Vagina (tissue), 2 donors: Measurements from ENCODE around the gene BORCS6. TPM values are rescaled to one million over a fixed set of nuclear protein-coding genes. Genes with fewer than 3 reads are reported as not detected.

Experiments used
- DNase-seq, 2 donors: peaks; one replicate each; pipeline ENCODE4 v3.0.0-alpha.2; 2017; ENCODE audit errors: extremely low spot score in 2 of 2
- H3K27ac ChIP-seq: fragments of 200-600 bp; sonication (generic); one replicate; pipeline ENCODE4 v1.5.1; 2019
- H3K27me3 ChIP-seq: fragments of 200-600 bp; sonication (generic); one replicate; pipeline ENCODE4 v1.5.1; 2019
- H3K36me3 ChIP-seq, 2 donors: fragments of 200-600 bp; sonication (generic); one replicate each; pipeline ENCODE4 v1.5.1; 2017 to 2019
- H3K4me1 ChIP-seq: fragments of 200-600 bp; sonication (generic); one replicate; pipeline ENCODE4 v1.5.1; 2019
- H3K4me3 ChIP-seq, 2 donors: fragments of 200-600 bp; sonication (generic); 1 replicate in 1 of 2; 2 replicates in 1 of 2; pipeline ENCODE4 v1.5.1; 2016 to 2019
- H3K9me3 ChIP-seq: fragments of 200-600 bp; sonication (generic); one replicate; pipeline ENCODE4 v1.5.1; 2019
- POLR2A ChIP-seq, 2 donors: fragments of 450-650 bp; IDR thresholded peaks; one replicate each; pipeline ENCODE4 v1.6.1; 2017; ENCODE audit warnings: antibody characterized with exemption in 2 of 2, mild to moderate bottlenecking in 2 of 2, moderate library complexity in 2 of 2
- POLR2AphosphoS5 ChIP-seq, 2 donors: sonication (generic); formaldehyde crosslinking; IDR thresholded peaks; one replicate each; pipeline ENCODE4 v1.9.0; 2017; ENCODE audit warnings: antibody characterized with exemption in 2 of 2, mild to moderate bottlenecking in 2 of 2, low read depth in 1 of 2; ENCODE audit not compliant: insufficient read depth in 1 of 2
- intact Hi-C: fragments of 100-400 bp; cut with DNase I; formaldehyde crosslinking; loops from one replicate; pipeline ENCODE4 v1.15.1; 2023
- total RNA-seq: library from RNA; depleted of rRNA; stranded (reverse); fragments of >200 nt; gene quantifications from one replicate; pipeline ENCODE4 v1.2.3, GENCODE V29; 2016
- TF ChIP-seq, protein P1 (sequence below), 3 experiments: fragments of 450-650 bp in 2 of 3; fragments of 200-600 bp in 1 of 3; sonication (generic) in 1 of 3; IDR thresholded peaks; one replicate each; pipeline ENCODE4 v1.5.1; 2017 to 2019; ENCODE audit warnings: antibody characterized with exemption in 3 of 3, mild to moderate bottlenecking in 2 of 3, moderate library complexity in 2 of 3

BORCS6 gene
- total RNA-seq, 1 donor from 2014 or later: 9.6 TPM

DNA sequence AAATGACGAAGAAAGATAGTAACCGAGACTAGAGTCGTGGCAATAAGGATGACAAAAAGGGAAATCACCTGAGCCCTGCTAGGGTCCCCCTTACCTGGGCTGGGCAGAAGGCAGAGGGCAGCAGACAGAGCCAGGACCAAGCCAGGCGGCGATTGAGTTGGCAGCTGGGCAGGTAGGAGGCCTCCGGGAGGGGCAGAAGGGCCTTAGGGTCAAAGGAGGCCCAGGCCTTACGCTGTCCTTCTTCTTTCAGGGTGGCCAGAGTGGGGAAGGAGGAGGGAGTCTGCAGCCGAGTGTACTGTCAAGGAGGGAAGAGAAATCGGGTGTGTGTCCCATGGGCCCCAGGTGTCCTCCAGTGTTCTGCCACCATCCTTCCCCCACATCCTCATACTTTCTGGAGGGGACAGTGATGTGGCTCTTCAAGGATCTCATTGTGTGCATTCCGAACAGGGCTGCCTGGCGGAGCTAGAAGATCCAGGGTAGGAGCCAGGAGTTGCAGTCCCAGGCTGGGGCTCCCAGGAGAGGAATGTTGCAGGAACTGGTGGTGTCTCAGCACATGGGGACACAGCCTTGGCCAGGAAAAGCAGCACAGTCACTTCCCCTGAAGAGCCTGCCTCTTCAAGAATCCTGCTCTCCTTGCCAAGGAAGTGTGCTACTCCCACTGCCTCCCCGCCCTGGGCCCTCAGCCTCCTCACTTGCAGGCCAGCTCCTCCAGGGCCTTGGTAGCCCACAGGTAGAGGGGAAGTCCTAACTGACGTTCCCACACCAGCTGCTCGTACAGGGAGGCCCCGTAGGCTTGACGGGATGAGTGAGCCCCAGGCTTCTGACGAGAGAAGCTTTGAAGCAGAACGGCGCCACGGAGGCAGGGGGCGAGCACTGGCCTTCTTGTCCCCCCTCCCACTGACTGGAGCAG lies 44.6 kb upstream of the BORCS6 start:
- H3K4me3 ChIP-seq: no peak overlapping the region
- no peak for DNase-seq
- no peaks in the 10 kb centered on the region for H3K4me1 ChIP-seq
- peaks cover 0 to 92% of the 10 kb centered on the region in 2 donors for H3K36me3 ChIP-seq
- H3K9me3 ChIP-seq: no peaks in the 10 kb centered on the region
- no peak overlapping the region for H3K27ac ChIP-seq
- H3K27me3 ChIP-seq: no peaks in the 10 kb centered on the region
- TF ChIP-seq POLR2AphosphoS5 (IDR thresholded peaks at IDR 0.05; ENCODE audit: insufficient read depth in 1 of 2, low read depth in 1 of 2) (no peak), POLR2A (IDR thresholded peaks at IDR 0.05) (no peak)
- TF ChIP-seq, protein P1, sequence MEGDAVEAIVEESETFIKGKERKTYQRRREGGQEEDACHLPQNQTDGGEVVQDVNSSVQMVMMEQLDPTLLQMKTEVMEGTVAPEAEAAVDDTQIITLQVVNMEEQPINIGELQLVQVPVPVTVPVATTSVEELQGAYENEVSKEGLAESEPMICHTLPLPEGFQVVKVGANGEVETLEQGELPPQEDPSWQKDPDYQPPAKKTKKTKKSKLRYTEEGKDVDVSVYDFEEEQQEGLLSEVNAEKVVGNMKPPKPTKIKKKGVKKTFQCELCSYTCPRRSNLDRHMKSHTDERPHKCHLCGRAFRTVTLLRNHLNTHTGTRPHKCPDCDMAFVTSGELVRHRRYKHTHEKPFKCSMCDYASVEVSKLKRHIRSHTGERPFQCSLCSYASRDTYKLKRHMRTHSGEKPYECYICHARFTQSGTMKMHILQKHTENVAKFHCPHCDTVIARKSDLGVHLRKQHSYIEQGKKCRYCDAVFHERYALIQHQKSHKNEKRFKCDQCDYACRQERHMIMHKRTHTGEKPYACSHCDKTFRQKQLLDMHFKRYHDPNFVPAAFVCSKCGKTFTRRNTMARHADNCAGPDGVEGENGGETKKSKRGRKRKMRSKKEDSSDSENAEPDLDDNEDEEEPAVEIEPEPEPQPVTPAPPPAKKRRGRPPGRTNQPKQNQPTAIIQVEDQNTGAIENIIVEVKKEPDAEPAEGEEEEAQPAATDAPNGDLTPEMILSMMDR (IDR thresholded peaks at IDR 0.05): no peak
- intact Hi-C loops: no loop called here

DNA sequence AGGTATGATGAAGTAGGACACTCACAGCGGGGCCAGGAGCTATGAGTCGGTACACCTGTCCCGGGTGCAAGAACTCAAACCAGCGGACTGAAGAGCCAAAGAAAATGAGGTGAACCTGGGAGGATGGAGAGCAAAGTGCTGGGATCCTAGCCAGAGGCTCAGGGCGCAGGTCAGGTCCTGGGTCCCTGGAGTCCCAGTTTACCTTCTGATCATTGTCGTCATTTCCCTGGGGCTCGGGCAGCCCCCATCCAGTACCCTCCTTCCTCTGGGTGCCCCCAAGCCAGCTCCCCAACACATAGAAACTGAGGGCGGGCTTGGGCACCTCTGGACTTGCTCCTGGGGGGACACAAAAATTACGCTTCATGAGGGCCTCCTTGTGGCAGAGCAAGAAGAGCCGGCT lies 41.7 kb upstream of the BORCS6 start:
- Histone ChIP-seq H3K27me3 (no peaks in the 10 kb centered on the region), H3K9me3 (no peaks in the 10 kb centered on the region), H3K27ac (no peak overlapping the region), H3K36me3 (peaks cover 0 to 90% of the 10 kb centered on the region in 2 donors), H3K4me3 (no peak overlapping the region), H3K4me1 (peaks cover 8% of the 10 kb centered on the region)
- intact Hi-C loops: no loop called here
- no peak for TF ChIP-seq POLR2A (IDR thresholded peaks at IDR 0.05)
- TF ChIP-seq POLR2AphosphoS5 (IDR thresholded peaks at IDR 0.05; ENCODE audit: insufficient read depth in 1 of 2, low read depth in 1 of 2): no peak
- TF ChIP-seq, protein P1 (IDR thresholded peaks at IDR 0.05): no peak
- DNase-seq: no peak

DNA sequence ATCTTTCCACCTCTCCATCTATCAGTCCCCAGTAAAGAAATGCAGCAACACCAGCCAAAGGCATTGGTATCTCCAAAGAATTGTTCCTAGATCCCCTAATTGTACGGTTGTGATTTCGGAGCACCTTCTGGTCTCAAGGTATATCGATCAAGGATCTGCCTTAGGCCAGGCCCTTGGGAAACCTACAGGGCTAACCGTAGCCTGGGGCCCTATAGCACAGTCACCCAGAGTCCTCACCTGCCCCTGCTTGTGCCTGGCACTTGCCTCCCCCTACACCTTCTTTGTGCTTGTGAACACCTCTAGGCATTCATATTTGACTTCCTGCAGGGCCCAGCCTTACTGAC lies 37.2 kb upstream of the BORCS6 start:
- TF ChIP-seq POLR2A (IDR thresholded peaks at IDR 0.05) (no peak), POLR2AphosphoS5 (IDR thresholded peaks at IDR 0.05; ENCODE audit: insufficient read depth in 1 of 2, low read depth in 1 of 2) (no peak)
- TF ChIP-seq, protein P1 (IDR thresholded peaks at IDR 0.05): no peak
- H3K36me3 ChIP-seq: peaks cover 0 to 45% of the 10 kb centered on the region in 2 donors
- H3K27ac ChIP-seq: peak overlapping the region; percentile 74
- H3K4me3 ChIP-seq: peak overlapping the region; percentile 21 to 35
- peaks cover 24% of the 10 kb centered on the region for H3K4me1 ChIP-seq
- no peak for DNase-seq
- no peaks in the 10 kb centered on the region for H3K27me3 ChIP-seq
- intact Hi-C loops: no loop called here
- no peaks in the 10 kb centered on the region for H3K9me3 ChIP-seq

DNA sequence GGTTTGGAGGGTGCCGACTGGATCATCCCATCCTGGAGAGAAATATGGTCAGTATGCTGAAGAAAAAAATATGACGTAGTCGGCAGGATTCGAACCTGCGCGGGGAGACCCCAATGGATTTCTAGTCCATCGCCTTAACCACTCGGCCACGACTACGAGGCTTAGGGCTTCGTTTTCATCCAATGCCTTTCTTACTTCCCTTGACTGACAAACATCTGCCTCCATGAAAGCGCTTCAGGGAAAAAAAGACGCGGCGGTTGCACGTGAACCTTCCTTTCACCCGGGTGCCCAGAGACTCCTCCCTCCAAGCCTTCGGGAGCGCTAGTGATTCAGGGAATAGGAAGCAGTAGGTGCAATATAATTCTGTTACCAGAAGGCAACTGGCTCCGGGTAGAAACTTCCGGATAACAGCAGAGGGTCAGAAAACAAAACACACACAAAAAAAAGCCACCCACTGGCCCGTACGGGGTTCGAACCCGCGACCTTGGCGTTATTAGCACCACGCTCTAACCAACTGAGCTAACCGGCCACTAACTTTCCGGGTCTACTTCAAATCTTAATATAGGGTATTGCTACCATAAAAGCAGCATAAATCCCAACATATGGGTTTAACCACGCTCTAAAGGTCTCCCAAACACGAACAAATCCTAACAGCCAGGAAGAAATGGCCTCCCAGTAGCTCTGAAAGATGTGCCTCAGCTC lies 36.7 kb upstream of the BORCS6 start:
- no peaks in the 10 kb centered on the region for H3K27me3 ChIP-seq
- H3K4me3 ChIP-seq: peak overlapping the region; percentile 21 to 35
- H3K36me3 ChIP-seq: peaks cover 0 to 40% of the 10 kb centered on the region in 2 donors
- intact Hi-C loops: no loop called here
- H3K9me3 ChIP-seq: no peaks in the 10 kb centered on the region
- TF ChIP-seq, protein P1 (IDR thresholded peaks at IDR 0.05): no peak
- TF ChIP-seq POLR2A (IDR thresholded peaks at IDR 0.05) (no peak), POLR2AphosphoS5 (IDR thresholded peaks at IDR 0.05; ENCODE audit: insufficient read depth in 1 of 2, low read depth in 1 of 2) (peak in 1 of 2 donors; percentile 56)
- H3K27ac ChIP-seq: peak overlapping the region; percentile 74
- peaks cover 24% of the 10 kb centered on the region for H3K4me1 ChIP-seq
- no peak for DNase-seq
